ENCODE results near the gene SH3RF2.

GRCh38 chr5:146047396-146047795, 111.0 kb downstream of the SH3RF2 start:
- TF ChIP-seq CTCF (IDR thresholded peaks at IDR 0.05; ENCODE audit: low read depth, low read length) = no peak
- no peak for TF ChIP-seq EZH2phosphoT487 (IDR thresholded peaks at IDR 0.05; ENCODE audit: low read depth)
